ENCODE measurements around the gene UTS2R.

Gene UTS2R

DNA sequence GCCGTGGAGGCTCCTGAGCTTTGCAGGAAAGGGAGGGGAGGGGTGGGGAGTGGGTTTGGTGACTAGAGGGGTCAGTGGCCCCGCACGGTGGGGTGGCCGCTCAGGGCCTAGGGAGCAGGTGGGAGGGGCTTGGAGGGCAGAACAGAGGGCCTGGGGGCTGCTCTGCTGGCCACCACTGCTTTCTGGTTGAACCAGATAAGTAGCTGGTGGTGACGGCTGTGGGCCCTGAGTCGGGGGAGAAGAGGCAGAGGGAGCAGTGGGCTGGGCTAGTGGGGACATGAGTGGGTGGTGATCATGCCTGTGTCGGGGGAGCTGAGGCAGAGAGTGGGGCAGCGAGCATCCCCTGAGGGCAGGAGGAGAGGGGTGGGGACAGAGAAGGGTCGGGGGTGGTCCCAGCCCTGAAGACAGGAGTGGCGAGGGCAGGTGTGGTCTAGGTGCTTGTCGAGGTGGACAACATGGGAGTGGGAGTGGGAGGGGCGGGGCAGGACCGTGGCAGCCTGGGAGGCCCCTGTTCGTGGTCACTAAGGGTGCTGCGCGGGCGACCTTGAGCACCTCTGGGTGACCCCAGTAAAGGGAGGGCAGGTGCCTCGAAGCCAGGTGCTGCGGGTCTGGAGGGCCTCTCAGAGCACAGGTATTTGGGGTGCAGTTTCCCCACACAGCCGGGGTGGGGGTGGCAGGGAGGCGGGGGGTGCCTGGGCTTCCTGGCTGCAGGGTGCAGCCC, 47.9 kb upstream of the UTS2R start (continued):
- TF ChIP-seq GLI2 (tag by site-specific recombination; IDR thresholded peaks at IDR 0.05; ENCODE audit: borderline replicate concordance, low read depth) (no peak), GLIS1 (tag by site-specific recombination; IDR thresholded peaks at IDR 0.05) (no peak), GLIS2 (tag by site-specific recombination; IDR thresholded peaks at IDR 0.05) (peak; percentile 55; the same call in 1 of the 2 replicates), SP2 (tag by site-specific recombination; IDR thresholded peaks at IDR 0.05) (peak; percentile 9; the same call in 1 of the 2 replicates), ZNF341 (tag by site-specific recombination; IDR thresholded peaks at IDR 0.05; ENCODE audit: low read depth) (no peak), ZNF529 (tag by site-specific recombination; IDR thresholded peaks at IDR 0.05; ENCODE audit: insufficient replicate concordance) (no peak), ZNF248 (tag by site-specific recombination; IDR thresholded peaks at IDR 0.05) (no peak), KLF7 (tag by site-specific recombination; IDR thresholded peaks at IDR 0.05; ENCODE audit: borderline replicate concordance) (no peak), KLF8 (tag by site-specific recombination; IDR thresholded peaks at IDR 0.05) (peak; percentile 23; the same call in 1 of the 2 replicates), ZNF76 (tag by site-specific recombination; IDR thresholded peaks at IDR 0.05; ENCODE audit: borderline replicate concordance, low read depth) (no peak), ZNF324 (tag by site-specific recombination; IDR thresholded peaks at IDR 0.05) (no peak), ZNF521 (tag by site-specific recombination; IDR thresholded peaks at IDR 0.05) (no peak), ZNF624 (tag by site-specific recombination; IDR thresholded peaks at IDR 0.05) (no peak), ZNF791 (tag by site-specific recombination; IDR thresholded peaks at IDR 0.05) (no peak)
- TF ChIP-seq, protein P1, sequence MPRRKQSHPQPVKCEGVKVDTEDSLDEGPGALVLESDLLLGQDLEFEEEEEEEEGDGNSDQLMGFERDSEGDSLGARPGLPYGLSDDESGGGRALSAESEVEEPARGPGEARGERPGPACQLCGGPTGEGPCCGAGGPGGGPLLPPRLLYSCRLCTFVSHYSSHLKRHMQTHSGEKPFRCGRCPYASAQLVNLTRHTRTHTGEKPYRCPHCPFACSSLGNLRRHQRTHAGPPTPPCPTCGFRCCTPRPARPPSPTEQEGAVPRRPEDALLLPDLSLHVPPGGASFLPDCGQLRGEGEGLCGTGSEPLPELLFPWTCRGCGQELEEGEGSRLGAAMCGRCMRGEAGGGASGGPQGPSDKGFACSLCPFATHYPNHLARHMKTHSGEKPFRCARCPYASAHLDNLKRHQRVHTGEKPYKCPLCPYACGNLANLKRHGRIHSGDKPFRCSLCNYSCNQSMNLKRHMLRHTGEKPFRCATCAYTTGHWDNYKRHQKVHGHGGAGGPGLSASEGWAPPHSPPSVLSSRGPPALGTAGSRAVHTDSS (tag by site-specific recombination; IDR thresholded peaks at IDR 0.05), result no peak
- TF ChIP-seq, protein P2, sequence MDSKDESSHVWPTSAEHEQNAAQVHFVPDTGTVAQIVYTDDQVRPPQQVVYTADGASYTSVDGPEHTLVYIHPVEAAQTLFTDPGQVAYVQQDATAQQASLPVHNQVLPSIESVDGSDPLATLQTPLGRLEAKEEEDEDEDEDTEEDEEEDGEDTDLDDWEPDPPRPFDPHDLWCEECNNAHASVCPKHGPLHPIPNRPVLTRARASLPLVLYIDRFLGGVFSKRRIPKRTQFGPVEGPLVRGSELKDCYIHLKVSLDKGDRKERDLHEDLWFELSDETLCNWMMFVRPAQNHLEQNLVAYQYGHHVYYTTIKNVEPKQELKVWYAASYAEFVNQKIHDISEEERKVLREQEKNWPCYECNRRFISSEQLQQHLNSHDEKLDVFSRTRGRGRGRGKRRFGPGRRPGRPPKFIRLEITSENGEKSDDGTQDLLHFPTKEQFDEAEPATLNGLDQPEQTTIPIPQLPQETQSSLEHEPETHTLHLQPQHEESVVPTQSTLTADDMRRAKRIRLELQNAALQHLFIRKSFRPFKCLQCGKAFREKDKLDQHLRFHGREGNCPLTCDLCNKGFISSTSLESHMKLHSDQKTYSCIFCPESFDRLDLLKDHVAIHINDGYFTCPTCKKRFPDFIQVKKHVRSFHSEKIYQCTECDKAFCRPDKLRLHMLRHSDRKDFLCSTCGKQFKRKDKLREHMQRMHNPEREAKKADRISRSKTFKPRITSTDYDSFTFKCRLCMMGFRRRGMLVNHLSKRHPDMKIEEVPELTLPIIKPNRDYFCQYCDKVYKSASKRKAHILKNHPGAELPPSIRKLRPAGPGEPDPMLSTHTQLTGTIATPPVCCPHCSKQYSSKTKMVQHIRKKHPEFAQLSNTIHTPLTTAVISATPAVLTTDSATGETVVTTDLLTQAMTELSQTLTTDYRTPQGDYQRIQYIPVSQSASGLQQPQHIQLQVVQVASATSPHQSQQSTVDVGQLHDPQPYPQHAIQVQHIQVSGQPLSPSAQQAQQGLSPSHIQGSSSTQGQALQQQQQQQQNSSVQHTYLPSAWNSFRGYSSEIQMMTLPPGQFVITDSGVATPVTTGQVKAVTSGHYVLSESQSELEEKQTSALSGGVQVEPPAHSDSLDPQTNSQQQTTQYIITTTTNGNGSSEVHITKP (tag by site-specific recombination; IDR thresholded peaks at IDR 0.05), result no peak
- TF ChIP-seq, protein P3, sequence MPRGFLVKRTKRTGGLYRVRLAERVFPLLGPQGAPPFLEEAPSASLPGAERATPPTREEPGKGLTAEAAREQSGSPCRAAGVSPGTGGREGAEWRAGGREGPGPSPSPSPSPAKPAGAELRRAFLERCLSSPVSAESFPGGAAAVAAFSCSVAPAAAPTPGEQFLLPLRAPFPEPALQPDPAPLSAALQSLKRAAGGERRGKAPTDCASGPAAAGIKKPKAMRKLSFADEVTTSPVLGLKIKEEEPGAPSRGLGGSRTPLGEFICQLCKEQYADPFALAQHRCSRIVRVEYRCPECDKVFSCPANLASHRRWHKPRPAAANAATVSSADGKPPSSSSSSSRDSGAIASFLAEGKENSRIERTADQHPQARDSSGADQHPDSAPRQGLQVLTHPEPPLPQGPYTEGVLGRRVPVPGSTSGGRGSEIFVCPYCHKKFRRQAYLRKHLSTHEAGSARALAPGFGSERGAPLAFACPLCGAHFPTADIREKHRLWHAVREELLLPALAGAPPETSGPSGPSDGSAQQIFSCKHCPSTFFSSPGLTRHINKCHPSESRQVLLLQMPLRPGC (tag by site-specific recombination; IDR thresholded peaks at IDR 0.05), result no peak
- TF ChIP-seq, protein P4, sequence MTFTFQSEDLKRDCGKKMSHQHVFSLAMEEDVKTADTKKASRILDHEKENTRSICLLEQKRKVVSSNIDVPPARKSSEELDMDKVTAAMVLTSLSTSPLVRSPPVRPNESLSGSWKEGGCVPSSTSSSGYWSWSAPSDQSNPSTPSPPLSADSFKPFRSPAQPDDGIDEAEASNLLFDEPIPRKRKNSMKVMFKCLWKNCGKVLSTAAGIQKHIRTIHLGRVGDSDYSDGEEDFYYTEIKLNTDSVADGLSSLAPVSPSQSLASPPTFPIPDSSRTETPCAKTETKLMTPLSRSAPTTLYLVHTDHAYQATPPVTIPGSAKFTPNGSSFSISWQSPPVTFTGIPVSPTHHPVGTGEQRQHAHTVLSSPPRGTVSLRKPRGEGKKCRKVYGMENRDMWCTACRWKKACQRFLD (tag by site-specific recombination; IDR thresholded peaks at IDR 0.05), result no peak
